Measurements from ENCODE around the gene CFAP91. TPM values are rescaled to one million over a fixed set of nuclear protein-coding genes. Genes with fewer than 3 reads are reported as not detected.

The CFAP91 gene
- total RNA-seq (6.4 and 7.2 TPM in 2 replicates), polyA plus RNA-seq (0.33 and 0.48 TPM in 2 replicates), polyA minus RNA-seq (1.5 and 2.4 TPM in 2 replicates)
- total RNA-seq (2013): 0.30 TPM

DNA sequence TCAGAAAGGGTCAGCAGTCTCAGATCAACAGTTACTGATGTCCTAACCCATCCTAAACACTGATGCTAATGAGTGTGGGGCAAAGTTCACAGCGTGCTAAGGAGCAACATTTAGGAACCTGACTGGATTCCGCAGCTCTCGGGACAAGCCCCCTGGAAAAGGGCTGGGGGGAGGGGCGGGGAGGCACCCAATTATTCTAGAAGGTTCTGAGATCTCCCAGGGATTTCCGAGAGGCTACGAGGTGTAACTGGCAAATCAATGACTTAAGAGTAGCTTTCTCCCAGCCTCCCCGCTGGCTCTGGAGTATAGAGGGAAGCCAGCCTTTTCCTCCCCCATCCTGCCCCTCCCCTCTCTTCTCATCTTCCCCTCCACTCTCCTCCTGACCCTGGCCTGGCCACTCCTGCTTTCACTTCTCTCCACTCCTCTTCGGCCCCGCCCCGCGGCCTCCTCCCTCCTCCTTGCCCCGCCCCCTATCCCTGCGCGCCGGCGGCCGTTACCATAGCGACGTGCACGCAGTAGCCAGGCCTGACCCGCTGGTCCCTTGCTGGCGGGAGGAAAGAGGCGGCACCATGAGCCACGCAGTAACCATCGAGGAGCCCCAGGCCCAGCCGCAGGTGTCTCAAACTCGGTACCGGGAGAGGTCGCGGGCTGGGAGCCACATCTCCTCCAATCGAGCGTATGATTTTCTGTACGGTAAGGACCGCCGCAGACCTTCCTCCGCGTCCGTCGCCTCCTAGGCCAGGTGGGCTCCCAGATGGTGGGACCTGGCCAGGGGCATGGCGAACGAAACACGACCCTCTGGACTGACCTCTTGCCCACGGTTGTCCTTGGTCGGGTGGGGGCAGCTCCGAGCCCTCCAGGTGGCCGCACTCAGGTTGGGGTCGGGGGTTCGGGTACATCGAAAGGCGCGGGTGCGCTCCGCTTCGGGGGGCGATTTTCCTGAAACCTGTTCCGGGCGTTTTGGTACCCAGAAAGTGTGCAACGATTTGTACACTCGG is at the start of gene CFAP91:
CFAP91 (plus strand) TSS at position 493 of the 998 bp plus-strand sequence; CDS start at position 570, 77 bp downstream.
- H3K4me3 Mint-ChIP-seq: peak within 1 kb of the TSS; percentile 88
- H4K20me1 ChIP-seq (ENCODE audit: control insufficient read depth, insufficient read depth, low read length, poor library complexity, severe bottlenecking): no peaks in the 10 kb centered on the region
- peaks cover 25 to 32% of the 10 kb centered on the region in 2 donors for H3K4me1 ChIP-seq (ENCODE audit: control insufficient read depth in 2 of 2, insufficient read depth in 2 of 2, low read length in 2 of 2)
- WGBS (ENCODE audit: insufficient coverage): 12% methylated on average over 59 of the region's 59 CpGs
- no peaks in the 10 kb centered on the region for H3K27me3 Mint-ChIP-seq
- peak within 1 kb of the TSS in 1 of 2 donors; percentile 37 for H3K27ac ChIP-seq (ENCODE audit: low read length in 2 of 2)
- POLR2A ChIA-PET: interaction anchor here (0.5 kb wide), 1 partner anchor 492 kb away, joined by 6 read pairs; no protein-coding TSS in a partner anchor
- no peaks in the 10 kb centered on the region for H3K79me2 ChIP-seq (ENCODE audit: control insufficient read depth, insufficient read depth, low read length)
- TF ChIP-seq, protein P1, sequence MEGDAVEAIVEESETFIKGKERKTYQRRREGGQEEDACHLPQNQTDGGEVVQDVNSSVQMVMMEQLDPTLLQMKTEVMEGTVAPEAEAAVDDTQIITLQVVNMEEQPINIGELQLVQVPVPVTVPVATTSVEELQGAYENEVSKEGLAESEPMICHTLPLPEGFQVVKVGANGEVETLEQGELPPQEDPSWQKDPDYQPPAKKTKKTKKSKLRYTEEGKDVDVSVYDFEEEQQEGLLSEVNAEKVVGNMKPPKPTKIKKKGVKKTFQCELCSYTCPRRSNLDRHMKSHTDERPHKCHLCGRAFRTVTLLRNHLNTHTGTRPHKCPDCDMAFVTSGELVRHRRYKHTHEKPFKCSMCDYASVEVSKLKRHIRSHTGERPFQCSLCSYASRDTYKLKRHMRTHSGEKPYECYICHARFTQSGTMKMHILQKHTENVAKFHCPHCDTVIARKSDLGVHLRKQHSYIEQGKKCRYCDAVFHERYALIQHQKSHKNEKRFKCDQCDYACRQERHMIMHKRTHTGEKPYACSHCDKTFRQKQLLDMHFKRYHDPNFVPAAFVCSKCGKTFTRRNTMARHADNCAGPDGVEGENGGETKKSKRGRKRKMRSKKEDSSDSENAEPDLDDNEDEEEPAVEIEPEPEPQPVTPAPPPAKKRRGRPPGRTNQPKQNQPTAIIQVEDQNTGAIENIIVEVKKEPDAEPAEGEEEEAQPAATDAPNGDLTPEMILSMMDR (IDR thresholded peaks at IDR 0.05): no peak
- TF ChIP-seq EZH2 (IDR thresholded peaks at IDR 0.05; ENCODE audit: borderline replicate concordance, insufficient read depth, low read depth, low read length, poor library complexity, severe bottlenecking): no peak
- peaks cover 0 to 13% (median 0%) of the 10 kb centered on the region in 3 donors for H3K9me3 ChIP-seq (ENCODE audit: control extremely low read depth in 1 of 3, control insufficient read depth in 2 of 3, insufficient read depth in 1 of 3, low read length in 2 of 3)
- intact Hi-C loops (cut with micrococcal nuclease): loop anchor here (1.0 to 10.0 kb wide), 6 partner anchors 240 to 1039 kb away; partner anchors contain the start of genes ARHGAP31, B4GALT4, GSK3B and GTF2E1
- no peaks in the 10 kb centered on the region for H3K27me3 ChIP-seq (replicated peaks in 1 of 4; ENCODE audit: control extremely low read depth in 1 of 4, control insufficient read depth in 3 of 4, insufficient read depth in 4 of 4, low read length in 3 of 4)
- H3K9me3 Mint-ChIP-seq (ENCODE audit: insufficient read depth): peaks cover 5% of the 10 kb centered on the region
- H3K36me3 ChIP-seq (replicated peaks in 1 of 2; ENCODE audit: control extremely low read depth in 1 of 2, control insufficient read depth in 1 of 2, extremely low read depth in 1 of 2, insufficient read depth in 2 of 2, low read length in 1 of 2): no peaks in the 10 kb centered on the region
- peak within 1 kb of the TSS; percentile 82 for H3K27ac Mint-ChIP-seq
- H3K4me2 ChIP-seq (replicated peaks; ENCODE audit: low read depth, low read length, poor library complexity, severe bottlenecking): peak within 1 kb of the TSS; percentile 85
- peak within 1 kb of the TSS; percentile 67 for H3K9ac ChIP-seq (ENCODE audit: low read length)
- H3K4me1 Mint-ChIP-seq: peaks cover 38% of the 10 kb centered on the region
- H2AFZ ChIP-seq (ENCODE audit: insufficient read depth, low read depth, low read length, poor library complexity, severe bottlenecking): peak within 1 kb of the TSS; percentile 69
- ATAC-seq (ENCODE audit: low read depth) (peak; percentile 95), DNase-seq (peak; percentile 93)
- CTCF ChIA-PET: no interaction called here
- H3K4me3 ChIP-seq (ENCODE audit: control extremely low read depth in 1 of 5, extremely low read depth in 1 of 5, insufficient read depth in 1 of 5, low read depth in 2 of 5, low read length in 4 of 5): peak within 1 kb of the TSS in 4 of 5 experiments; percentile 47 to 67 (median 62)
